Thyroid gland (tissue), 4 donors: ENCODE measurements around the gene TMEM69.

Experiments
- CTCF ChIP-seq, 6 experiments: fragments of 200-600 bp in 3 of 6; fragments of 450-650 bp in 3 of 6; sonication (generic) in 3 of 6; IDR thresholded peaks; one replicate each; pipeline ENCODE4 v1.5.1; 2016 to 2019; ENCODE audit warnings: antibody characterized with exemption in 6 of 6, mild to moderate bottlenecking in 2 of 6, inconsistent platforms in 1 of 6, moderate library complexity in 1 of 6
- POLR2A ChIP-seq, 2 donors: fragments of 450-650 bp; IDR thresholded peaks; one replicate each; pipeline ENCODE4 v1.6.1; 2017; ENCODE audit warnings: antibody characterized with exemption in 2 of 2, mild to moderate bottlenecking in 2 of 2, moderate library complexity in 1 of 2

DNA sequence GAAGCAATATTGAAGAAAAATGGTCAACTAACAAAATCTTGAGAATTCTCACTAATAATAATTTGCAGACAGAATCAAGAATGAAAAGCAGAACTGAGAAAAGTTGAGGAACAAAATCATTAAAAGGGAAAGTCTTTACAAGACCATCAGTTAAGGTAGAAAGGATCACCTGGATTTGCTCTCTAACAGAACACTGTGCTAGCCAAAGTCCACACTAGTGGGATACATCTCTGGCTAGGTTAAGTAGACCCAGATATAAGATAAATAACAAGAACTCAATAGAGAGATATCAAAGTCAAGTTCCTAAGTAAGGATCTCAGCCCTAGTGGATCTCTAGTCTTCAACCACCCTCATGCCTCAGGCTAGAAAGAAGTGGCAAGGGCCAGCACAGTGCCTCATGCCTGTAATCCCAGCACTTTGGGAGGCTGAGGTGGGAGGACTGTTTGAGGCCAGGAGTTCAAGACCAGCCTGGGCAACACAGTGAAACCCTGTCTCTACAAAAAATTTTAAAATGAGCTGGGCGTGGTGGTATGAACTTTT, 42.9 kb downstream of the TMEM69 start:
- no peak for TF ChIP-seq CTCF (IDR thresholded peaks at IDR 0.05)
- TF ChIP-seq POLR2A (IDR thresholded peaks at IDR 0.05): no peak
